SH-SY5Y (cell line): Measurements from ENCODE around the gene DHTKD1.

Source experiments
- GATA2 ChIP-seq: IDR thresholded peaks from 2 replicates; pipeline ENCODE4 v1.6.1; 2011; ENCODE audit warnings: mild to moderate bottlenecking, low read depth, low read length
- GATA3 ChIP-seq: IDR thresholded peaks from 2 replicates; pipeline ENCODE4 v1.6.1; 2011; ENCODE audit warnings: low read depth, mild to moderate bottlenecking, low read length, moderate library complexity

- no peak for TF ChIP-seq GATA2
- TF ChIP-seq GATA3 = no peak
Observed at GRCh38 chr10:12154516-12154915, 85.8 kb downstream of the DHTKD1 start.
